Astrocyte (in vitro differentiated cells and primary cell): ENCODE data around the gene SIRT3. TPM values are rescaled to one million over a fixed set of nuclear protein-coding genes. Genes with fewer than 3 reads are reported as not detected.

ENCODE experiments used
- DNase-seq: peaks from one replicate; pipeline ENCODE4 v3.0.0-alpha.2; 2010; ENCODE audit warnings: low read depth
- FAIRE-seq: peaks from 2 replicates; lab custom pipeline; 2011; peaks lifted over from hg19 to GRCh38; lab: Jason Lieb, UNC
- H2AFZ ChIP-seq: 2 replicates; pipeline ENCODE4 v1.6.0; 2012; ENCODE audit warnings: low read depth, low read length, inconsistent platforms
- H3K27ac ChIP-seq: 2 replicates; pipeline ENCODE4 v1.5.1; 2011; ENCODE audit warnings: low read depth, low read length, inconsistent platforms
- H3K27me3 ChIP-seq: 2 replicates; pipeline ENCODE4 v1.6.0; 2011; ENCODE audit warnings: low read length, inconsistent platforms; ENCODE audit not compliant: insufficient read depth
- H3K36me3 ChIP-seq: 2 replicates; pipeline ENCODE4 v1.5.1; 2011; ENCODE audit warnings: low read length, inconsistent platforms; ENCODE audit not compliant: insufficient read depth
- H3K4me1 ChIP-seq: 2 replicates; pipeline ENCODE4 v1.5.1; 2011; ENCODE audit warnings: low read length, inconsistent platforms; ENCODE audit not compliant: insufficient read depth
- H3K4me2 ChIP-seq: 2 replicates; pipeline ENCODE4 v1.6.0; 2012; ENCODE audit warnings: low read length, inconsistent platforms
- H3K4me3 ChIP-seq: 2 replicates; pipeline ENCODE4 v1.5.1; 2011; ENCODE audit warnings: low read depth, mild to moderate bottlenecking, low read length, inconsistent platforms; ENCODE audit not compliant: insufficient read depth
- H3K79me2 ChIP-seq: 2 replicates; pipeline ENCODE4 v1.6.0; 2012; ENCODE audit warnings: mild to moderate bottlenecking, low read length, inconsistent platforms; ENCODE audit not compliant: insufficient read depth
- H3K9ac ChIP-seq: 2 replicates; pipeline ENCODE4 v1.6.0; 2012; ENCODE audit warnings: mild to moderate bottlenecking, low read length, inconsistent platforms
- H3K9me3 ChIP-seq: 2 replicates; pipeline ENCODE4 v1.5.1; 2012; ENCODE audit warnings: low read depth, mild to moderate bottlenecking, low read length, inconsistent platforms; ENCODE audit not compliant: insufficient read depth
- H4K20me1 ChIP-seq: 2 replicates; pipeline ENCODE4 v1.6.0; 2012; ENCODE audit warnings: low read length, inconsistent platforms; ENCODE audit not compliant: insufficient read depth
- H3K27ac Mint-ChIP-seq: one replicate; pipeline ENCODE4 v1.8.0; 2021; ENCODE audit warnings: mild to moderate bottlenecking, mixed read lengths; ENCODE audit not compliant: unreplicated experiment
- H3K27me3 Mint-ChIP-seq: one replicate; pipeline ENCODE4 v1.8.0; 2021; ENCODE audit warnings: low read depth, mixed read lengths; ENCODE audit not compliant: unreplicated experiment
- H3K36me3 Mint-ChIP-seq: one replicate; pipeline ENCODE4 v1.8.0; 2021; ENCODE audit warnings: low read depth, mixed read lengths; ENCODE audit not compliant: unreplicated experiment
- H3K4me1 Mint-ChIP-seq: one replicate; pipeline ENCODE4 v1.8.0; 2021; ENCODE audit warnings: low read depth, mixed read lengths; ENCODE audit not compliant: unreplicated experiment
- H3K4me3 Mint-ChIP-seq: one replicate; pipeline ENCODE4 v1.8.0; 2021; ENCODE audit warnings: mild to moderate bottlenecking, moderate library complexity, mixed read lengths; ENCODE audit not compliant: unreplicated experiment
- H3K9me3 Mint-ChIP-seq: one replicate; pipeline ENCODE4 v1.8.0; 2021; ENCODE audit warnings: mild to moderate bottlenecking, mixed read lengths; ENCODE audit not compliant: unreplicated experiment
- CTCF ChIP-seq: IDR thresholded peaks from 2 replicates; pipeline ENCODE4 v1.5.1; 2011; ENCODE audit warnings: low read depth, mild to moderate bottlenecking, inconsistent platforms, low read length, moderate library complexity; ENCODE audit not compliant: insufficient read depth
- EZH2 ChIP-seq: IDR thresholded peaks from 2 replicates; pipeline ENCODE4 v1.6.1; 2012; ENCODE audit warnings: mild to moderate bottlenecking, low read length, inconsistent platforms; ENCODE audit not compliant: insufficient read depth
- total RNA-seq: library from RNA; stranded (reverse); gene quantifications from 2 replicates; pipeline ENCODE4 v1.2.1, GENCODE V29; 2021

SIRT3 gene
- total RNA-seq, 1 donor from 2014 or later = 10.9 TPM

- H4K20me1 ChIP-seq = no peaks in the 10 kb centered on the region
Observed at GRCh38 chr11:227824-228379, 8.2 kb downstream of the SIRT3 start.

DNA sequence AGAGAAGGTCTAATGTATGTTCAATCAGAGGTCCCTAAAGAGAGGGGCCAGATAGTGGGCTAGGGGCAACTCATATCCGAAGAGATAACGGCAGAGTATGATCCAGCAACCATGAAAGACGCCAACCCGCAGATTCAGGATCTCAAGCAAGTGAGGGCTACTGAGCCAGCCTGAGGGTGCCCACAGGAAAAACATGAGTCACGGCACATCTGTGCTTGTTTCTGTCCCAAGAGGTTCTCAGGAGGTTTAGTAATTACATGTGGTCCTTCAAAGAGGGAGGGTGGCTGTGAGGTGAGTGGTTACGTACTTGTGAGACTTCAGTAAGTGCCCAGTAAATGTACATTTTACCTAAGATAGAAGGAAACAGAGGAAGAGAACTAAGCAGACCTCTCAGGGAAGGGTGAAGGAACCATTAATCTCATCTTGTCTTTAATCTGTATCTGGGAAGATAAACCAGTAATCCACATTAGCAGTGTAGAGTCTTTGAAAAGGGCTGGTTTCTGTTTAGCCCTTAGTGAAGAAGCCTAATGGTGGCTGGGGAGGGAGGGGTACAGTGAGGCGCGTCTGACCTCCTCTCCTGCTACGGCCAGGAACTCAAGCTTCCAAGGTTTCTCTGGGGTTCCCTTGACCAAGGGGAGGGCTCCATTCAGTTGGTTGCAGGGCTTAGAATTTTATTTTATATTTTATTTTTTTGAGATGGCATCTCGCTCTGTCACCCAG lies 10.2 kb downstream of the SIRT3 start:
- no peak overlapping the region for H3K4me3 ChIP-seq
- H4K20me1 ChIP-seq = no peaks in the 10 kb centered on the region
- Mint-ChIP-seq H3K27ac (no peak overlapping the region), H3K9me3 (no peaks in the 10 kb centered on the region), H3K4me1 (peaks cover 4% of the 10 kb centered on the region), H3K4me3 (no peak overlapping the region), H3K27me3 (no peaks in the 10 kb centered on the region), H3K36me3 (peaks cover 11% of the 10 kb centered on the region)
- peak; percentile 31 for DNase-seq
- H3K79me2 ChIP-seq = peaks cover 3% of the 10 kb centered on the region
- no peak overlapping the region for H3K27ac ChIP-seq
- no peak for FAIRE-seq
- no peak overlapping the region for H3K9ac ChIP-seq
- TF ChIP-seq CTCF (no peak), EZH2 (no peak)
- no peaks in the 10 kb centered on the region for H3K36me3 ChIP-seq
- no peaks in the 10 kb centered on the region for H3K9me3 ChIP-seq
- H2AFZ ChIP-seq = no peak overlapping the region
- H3K4me2 ChIP-seq = no peak overlapping the region
- H3K4me1 ChIP-seq = no peaks in the 10 kb centered on the region
- H3K27me3 ChIP-seq = no peaks in the 10 kb centered on the region

More at GRCh38 chr11:227824-228379, 8.2 kb downstream of the SIRT3 start:
- peaks cover 4% of the 10 kb centered on the region for H3K4me1 Mint-ChIP-seq
- DNase-seq = no peak
- Histone ChIP-seq H3K4me2 (no peak overlapping the region), H2AFZ (no peak overlapping the region), H3K4me1 (no peaks in the 10 kb centered on the region), H3K27me3 (no peaks in the 10 kb centered on the region), H3K4me3 (no peak overlapping the region), H3K9ac (no peak overlapping the region), H3K79me2 (peaks cover 3% of the 10 kb centered on the region), H3K36me3 (no peaks in the 10 kb centered on the region), H3K9me3 (no peaks in the 10 kb centered on the region), H3K27ac (no peak overlapping the region)
- H3K4me3 Mint-ChIP-seq = no peak overlapping the region
- TF ChIP-seq CTCF (no peak), EZH2 (no peak)
- no peaks in the 10 kb centered on the region for H3K9me3 Mint-ChIP-seq
- H3K27me3 Mint-ChIP-seq = no peaks in the 10 kb centered on the region
- H3K27ac Mint-ChIP-seq = no peak overlapping the region
- peaks cover 7% of the 10 kb centered on the region for H3K36me3 Mint-ChIP-seq
- FAIRE-seq = no peak

DNA sequence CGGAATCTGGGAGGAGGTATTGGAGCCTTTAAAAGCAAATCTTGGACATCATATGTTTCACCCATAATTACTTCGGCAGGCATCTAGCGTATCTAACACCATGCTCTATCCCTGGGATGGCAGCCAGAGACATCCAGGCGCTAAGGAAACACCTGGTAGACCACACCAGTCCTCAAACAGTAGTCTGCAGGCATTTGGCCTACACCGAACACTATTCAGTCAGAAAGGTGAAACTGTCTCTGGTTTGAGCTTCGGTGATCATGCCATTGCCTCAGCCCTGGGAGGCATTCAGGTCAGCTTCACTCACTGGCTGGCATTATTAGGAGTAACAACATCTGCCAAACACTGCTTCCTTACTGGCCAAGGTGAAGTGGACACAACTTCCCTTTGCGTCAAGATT lies 11.7 kb downstream of the SIRT3 start:
- Histone ChIP-seq H3K4me1 (no peaks in the 10 kb centered on the region), H3K4me3 (no peak overlapping the region), H3K79me2 (peaks cover 3% of the 10 kb centered on the region), H3K27me3 (no peaks in the 10 kb centered on the region), H3K36me3 (no peaks in the 10 kb centered on the region), H3K9me3 (no peaks in the 10 kb centered on the region), H4K20me1 (no peaks in the 10 kb centered on the region), H3K9ac (no peak overlapping the region), H3K4me2 (no peak overlapping the region), H2AFZ (no peak overlapping the region), H3K27ac (no peak overlapping the region)
- DNase-seq = no peak
- Mint-ChIP-seq H3K9me3 (no peaks in the 10 kb centered on the region), H3K36me3 (peaks cover 11% of the 10 kb centered on the region), H3K27ac (no peak overlapping the region), H3K4me3 (no peak overlapping the region), H3K4me1 (peaks cover 4% of the 10 kb centered on the region), H3K27me3 (no peaks in the 10 kb centered on the region)
- TF ChIP-seq CTCF (no peak), EZH2 (no peak)
- FAIRE-seq = no peak
